Left colon (tissue), 2 donors: ENCODE data around the gene LIME1. TPM values are rescaled to one million over a fixed set of nuclear protein-coding genes. Genes with fewer than 3 reads are reported as not detected.

Experiments
- ATAC-seq: fragments of 200-7000 bp; cut with Tn5 transposase; one replicate; pipeline ENCODE4 v1.9.1; 2020; ENCODE audit warnings: mild to moderate bottlenecking, moderate library complexity
- DNase-seq, 2 donors: peaks; one replicate each; pipeline ENCODE4 v3.0.0-alpha.2; 2020
- intact Hi-C, 2 donors: fragments of 100-400 bp; cut with DNase I in 1 of 2; cut with micrococcal nuclease in 1 of 2; formaldehyde crosslinking; loops; one replicate each; pipeline versions ENCODE4 v1.11.2 to v1.14.0; 2022; cut with DNase I, micrococcal nuclease
- long read RNA-seq: library from polyadenylated mRNA; unstranded; transcript quantifications from one replicate; pipeline ENCODE4 v2.0.0, GENCODE V29; 2021
- total RNA-seq, 2 donors: library from RNA; stranded (reverse); fragmentation: NEBNext Ultra II Directional; extraction: Animal tissue kit (Norgen Biotek cat#: 25700); gene quantifications; one replicate each; pipeline ENCODE4 v1.2.1, GENCODE V29; 2021
- donor health status: DM: no; HTN: no; CAD: no.
- donor health status: DM: yes; HTN: yes; CAD: no.

LIME1 gene, protein sequence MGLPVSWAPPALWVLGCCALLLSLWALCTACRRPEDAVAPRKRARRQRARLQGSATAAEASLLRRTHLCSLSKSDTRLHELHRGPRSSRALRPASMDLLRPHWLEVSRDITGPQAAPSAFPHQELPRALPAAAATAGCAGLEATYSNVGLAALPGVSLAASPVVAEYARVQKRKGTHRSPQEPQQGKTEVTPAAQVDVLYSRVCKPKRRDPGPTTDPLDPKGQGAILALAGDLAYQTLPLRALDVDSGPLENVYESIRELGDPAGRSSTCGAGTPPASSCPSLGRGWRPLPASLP
- 10 to 100 TPM; 11.1 to 13.4 TPM for total RNA-seq
- long read RNA-seq, partial matches to known transcripts: 0 of 4 reads
- long read RNA-seq, other reads (novel, unspliced or antisense): 0 of 4 reads

DNA sequence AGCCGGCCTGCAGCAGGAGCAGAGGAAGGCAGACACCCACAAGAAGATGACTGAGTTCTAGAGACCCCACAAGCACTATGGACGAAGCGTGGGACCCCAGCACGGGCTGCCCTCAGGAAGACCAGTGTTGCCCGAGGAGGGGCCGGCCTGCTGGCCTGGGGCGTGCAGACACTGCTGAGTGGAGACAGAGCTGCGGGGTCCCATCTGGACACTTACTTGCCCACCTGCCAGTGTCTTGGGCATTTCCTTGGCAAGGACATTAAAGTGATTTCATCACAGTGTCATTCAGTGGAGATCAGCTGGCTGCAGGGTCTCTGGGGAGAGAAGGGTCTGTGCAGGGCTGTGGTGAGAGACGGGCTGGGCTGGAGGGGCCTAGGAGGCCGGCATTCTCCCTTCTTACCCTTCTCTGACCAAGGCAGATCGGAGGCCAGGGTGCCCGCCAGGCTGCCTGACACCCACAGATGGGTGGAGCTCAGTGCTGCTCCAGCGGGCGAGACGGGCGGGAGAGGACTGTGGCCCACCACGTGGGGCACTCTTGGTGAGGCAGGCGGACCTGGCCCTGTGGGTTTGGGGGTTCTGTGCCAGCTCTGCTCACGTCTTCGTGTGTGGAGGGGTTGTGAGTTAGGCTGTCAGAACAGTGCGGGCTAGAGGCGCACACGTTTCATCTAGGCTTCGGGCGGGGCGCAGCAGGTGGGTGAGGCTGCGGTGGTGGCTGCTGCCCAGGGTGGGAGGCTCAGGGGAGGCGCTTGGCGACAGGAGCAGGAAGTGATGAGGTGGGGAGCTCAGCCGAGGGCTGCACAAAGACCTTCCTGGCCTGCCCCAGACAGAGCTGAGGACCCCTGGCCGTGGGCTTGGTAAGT, at the start of gene LIME1:
TSS of gene LIME1 (plus strand) at position 806 of the 860 bp plus-strand sequence. CDS start 886 bp downstream, outside the sequence.
- peak; percentile 84 for DNase-seq
- peak; percentile 47 for ATAC-seq

DNA sequence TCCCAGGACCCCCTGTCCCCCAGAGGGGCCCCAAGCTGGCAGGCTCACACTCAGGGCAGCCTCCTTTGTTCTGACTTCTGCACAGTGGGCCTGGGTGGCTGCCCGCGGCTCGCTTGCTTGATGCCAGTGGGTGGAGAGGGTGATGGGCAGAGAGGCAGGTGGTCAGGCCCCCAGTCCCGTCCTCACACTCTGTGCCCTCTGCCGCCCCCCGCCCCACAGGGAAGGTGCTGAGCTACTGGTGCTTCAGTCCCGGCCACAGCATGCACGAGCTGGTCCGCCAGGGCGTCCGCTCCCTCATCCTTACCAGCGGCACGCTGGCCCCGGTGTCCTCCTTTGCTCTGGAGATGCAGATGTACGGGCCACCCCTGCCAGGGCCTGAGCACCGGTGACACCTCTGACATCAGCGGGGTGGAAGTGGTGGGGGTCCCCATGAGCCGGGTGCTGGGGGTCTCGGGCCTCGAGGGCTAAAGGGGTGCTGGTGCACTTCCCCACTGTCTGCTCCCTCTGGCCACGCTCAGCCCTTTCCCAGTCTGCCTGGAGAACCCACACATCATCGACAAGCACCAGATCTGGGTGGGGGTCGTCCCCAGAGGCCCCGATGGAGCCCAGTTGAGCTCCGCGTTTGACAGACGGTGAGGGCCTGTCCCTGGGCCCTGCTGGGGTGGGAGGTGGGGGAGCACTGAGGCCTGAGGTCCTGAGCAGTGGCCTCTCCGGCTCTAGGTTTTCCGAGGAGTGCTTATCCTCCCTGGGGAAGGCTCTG, 48.9 kb upstream of the LIME1 start:
- DNase-seq: no peak
- intact Hi-C loops: no loop called here
- ATAC-seq: no peak

More for the DNA sequence above, at the start of gene LIME1:
- intact Hi-C loops: no loop called here

DNA sequence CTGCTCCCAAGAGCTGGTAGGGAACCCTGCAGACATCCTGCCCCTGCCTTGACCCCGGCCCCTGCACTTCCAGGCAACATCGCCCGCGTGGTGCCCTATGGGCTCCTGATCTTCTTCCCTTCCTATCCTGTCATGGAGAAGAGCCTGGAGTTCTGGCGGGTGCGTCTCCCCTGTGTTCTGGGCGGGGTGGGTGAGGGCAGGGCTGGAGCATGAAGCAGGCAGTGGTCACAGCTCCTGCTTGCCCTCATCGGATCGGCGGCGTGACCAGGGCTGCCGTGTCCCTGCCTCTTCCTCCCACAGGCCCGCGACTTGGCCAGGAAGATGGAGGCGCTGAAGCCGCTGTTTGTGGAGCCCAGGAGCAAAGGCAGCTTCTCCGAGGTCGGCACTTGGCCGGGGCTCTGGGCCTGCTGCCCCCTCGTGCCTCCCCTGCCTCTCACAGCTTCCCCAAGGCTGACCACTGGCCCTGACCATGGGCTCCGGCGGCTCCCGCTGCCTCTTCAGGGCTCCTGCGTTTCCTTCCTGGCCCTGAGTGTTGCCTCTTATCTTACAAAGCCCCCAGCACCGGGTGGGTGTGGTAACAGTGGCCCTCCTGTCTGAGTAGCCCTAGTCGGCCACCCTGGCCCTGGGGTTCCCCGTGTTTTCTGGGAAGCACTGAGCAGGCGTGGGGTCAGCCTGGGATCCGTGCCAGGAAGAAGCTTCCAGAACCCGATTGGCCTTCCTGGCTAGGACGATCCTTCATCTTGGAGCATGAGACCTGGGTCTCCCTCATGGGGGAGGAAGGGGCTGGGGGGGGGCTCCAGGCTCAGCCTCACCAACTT, 48.0 kb upstream of the LIME1 start:
- intact Hi-C loops: no loop called here
- ATAC-seq (no peak), DNase-seq (no peak)

DNA sequence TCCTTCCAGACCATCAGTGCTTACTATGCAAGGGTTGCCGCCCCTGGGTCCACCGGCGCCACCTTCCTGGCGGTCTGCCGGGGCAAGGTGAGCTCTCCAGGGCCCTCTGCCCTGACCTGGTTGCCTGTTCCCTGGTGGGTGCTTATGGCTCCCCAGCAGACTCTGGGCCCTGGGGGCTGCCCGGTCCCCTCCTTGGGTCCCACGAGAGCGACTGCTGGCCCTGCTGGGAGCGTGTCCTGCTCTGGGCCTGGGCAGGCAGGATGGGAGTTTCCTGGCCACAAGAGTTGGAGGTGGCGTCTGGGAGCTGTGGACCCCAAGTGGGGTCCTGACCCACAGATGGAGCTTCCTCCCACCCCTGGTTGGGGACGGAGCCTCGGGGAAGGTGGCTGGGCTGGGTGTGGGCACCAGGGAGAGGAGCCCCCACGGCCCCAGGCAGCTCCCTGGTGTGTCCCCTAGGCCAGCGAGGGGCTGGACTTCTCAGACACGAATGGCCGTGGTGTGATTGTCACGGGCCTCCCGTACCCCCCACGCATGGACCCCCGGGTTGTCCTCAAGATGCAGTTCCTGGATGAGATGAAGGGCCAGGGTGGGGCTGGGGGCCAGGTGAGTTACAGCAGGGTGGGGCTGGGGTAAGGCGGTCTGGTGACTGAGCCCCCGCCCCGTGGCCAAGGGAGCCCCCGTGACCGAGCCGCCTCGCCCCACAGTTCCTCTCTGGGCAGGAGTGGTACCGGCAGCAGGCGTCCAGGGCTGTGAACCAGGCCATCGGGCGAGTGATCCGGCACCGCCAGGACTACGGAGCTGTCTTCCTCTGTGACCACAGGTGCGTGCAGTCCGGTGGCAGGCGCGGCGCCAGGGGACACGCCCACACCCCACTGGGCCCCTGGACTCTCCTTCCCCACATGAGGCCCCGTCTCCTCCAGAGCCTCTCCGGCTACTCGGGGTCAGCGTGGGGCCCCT, 47.1 kb upstream of the LIME1 start:
- DNase-seq: peak in 1 of 2 donors; percentile 40
- intact Hi-C loops: no loop called here
- ATAC-seq: peak; percentile 15

DNA sequence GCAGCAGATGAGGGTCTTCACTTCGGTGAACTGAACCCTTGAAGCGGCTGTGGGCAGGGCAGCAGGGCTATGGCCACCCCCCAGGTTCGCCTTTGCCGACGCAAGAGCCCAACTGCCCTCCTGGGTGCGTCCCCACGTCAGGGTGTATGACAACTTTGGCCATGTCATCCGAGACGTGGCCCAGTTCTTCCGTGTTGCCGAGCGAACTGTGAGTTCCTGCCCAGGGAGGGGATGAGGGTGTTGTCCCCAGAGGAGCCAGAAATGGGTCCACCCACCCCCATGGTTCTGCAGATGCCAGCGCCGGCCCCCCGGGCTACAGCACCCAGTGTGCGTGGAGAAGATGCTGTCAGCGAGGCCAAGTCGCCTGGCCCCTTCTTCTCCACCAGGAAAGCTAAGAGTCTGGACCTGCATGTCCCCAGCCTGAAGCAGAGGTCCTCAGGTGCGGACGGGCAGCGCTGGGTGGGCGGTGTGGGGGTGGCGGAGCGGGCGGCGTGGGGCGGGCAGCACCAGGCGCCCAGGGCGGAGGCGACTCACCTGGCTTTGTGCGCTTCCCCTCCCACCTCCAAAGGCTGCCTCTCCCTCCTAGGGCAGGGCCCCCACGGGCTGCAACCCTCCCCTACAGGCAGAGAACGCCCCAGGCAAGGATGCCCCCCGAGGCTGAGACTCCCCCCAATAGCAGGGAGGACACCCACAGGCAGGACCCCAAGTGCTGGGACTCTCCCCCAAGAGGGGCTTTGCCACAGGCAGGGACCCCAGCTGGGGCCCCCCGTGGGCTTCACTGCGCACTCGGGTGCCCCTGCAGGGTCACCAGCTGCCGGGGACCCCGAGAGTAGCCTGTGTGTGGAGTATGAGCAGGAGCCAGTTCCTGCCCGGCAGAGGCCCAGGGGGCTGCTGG, 46.2 kb upstream of the LIME1 start:
- intact Hi-C loops: no loop called here
- DNase-seq: peak in 1 of 2 donors; percentile 44
- ATAC-seq: peak; percentile 18

DNA sequence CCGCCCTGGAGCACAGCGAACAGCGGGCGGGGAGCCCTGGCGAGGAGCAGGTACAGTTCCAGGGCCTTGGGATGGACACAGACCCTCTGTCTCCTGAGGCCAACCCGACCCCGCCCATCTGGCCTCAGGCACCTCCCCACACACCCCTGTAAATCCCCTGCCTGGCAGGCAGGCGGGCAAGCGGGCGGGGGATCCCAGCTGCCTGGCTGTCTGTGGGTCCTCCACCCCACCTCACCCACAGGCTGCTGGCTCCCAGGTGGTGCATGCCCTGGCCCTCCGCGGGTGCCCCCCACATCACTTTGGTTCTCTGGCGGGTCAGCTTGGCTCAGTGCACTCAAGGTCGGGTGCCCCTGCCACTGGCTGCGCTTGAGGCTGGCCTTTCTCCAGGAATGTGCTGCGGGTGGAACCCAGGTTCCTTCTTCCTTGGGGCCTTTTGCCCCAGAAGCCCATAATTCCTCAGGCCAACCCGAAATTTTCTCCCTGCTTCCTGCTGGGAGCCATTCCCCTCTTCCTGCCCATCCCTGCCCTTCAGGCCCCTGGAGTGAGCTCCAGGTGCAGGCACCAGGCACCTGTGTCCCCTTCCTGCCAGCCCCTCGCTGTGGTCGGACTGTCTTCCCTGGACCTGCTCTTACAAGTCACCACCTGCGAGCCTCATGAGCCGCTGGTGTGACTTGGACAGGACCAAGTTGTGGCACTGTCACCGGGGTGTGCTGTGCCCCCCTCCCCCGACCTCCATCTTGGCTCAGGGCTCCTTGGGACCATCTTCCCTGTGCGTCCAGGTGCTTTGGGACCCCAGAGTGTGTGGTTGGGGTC, 45.4 kb upstream of the LIME1 start:
- intact Hi-C loops: no loop called here
- DNase-seq: peak in 1 of 2 donors; percentile 46
- peak; percentile 14 for ATAC-seq

DNA sequence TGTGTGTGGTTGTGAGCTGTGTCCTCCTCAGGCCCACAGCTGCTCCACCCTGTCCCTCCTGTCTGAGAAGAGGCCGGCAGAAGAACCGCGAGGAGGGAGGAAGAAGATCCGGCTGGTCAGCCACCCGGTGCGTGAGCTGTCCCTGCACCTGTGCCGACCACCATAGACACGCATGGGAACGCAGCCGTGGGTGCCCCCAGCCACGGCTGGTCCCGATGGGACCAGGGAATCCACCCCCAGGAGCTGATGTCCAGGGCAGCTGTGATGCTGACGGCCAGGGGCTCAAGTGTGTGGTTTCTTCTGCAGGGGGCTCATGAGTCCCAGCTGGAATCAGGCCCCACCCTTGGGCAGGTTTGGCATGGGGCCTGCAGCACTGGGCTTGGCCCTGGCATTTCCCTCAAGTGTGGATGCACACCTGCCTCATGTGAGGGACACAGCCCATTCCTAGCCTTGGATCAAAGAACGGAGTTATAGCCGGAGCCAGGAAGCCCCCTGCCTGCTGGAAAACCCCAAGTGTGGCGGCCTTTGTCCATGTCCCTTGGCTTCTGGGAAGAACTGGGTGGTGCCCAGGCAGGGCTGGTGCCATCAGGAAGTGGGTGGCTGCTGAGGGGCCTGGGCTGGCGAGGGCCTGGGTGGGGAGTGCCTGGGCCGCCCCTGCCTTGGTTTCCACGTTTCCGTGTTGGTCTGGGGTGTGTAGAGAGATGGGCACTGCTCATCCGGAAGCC, 44.6 kb upstream of the LIME1 start:
- DNase-seq: peak in 1 of 2 donors; percentile 76
- intact Hi-C loops: no loop called here
- peak; percentile 27 for ATAC-seq

DNA sequence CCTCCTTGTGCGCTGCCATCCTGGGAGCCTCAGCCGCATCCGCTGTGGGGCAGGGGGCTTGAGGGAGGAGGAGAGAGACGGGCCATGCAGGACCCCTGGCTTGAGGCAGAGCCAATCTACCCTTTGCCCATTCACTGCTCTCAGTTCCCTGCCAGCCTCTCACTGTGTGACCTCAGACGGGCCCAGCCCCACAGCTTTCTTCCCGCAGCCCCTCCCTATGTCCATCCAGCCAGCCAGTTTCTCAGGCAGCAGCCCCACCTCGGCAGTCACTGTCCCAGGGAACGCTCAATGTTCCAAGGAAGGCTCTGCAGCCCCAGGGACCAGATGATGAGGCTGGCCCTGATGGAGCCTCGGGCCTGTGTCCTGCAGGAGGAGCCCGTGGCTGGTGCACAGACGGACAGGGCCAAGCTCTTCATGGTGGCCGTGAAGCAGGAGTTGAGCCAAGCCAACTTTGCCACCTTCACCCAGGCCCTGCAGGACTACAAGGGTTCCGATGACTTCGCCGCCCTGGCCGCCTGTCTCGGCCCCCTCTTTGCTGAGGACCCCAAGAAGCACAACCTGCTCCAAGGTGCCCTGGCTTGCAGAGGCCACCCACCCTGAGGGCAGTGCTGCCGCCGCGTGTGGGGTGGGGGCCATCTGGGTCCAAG, 43.9 kb upstream of the LIME1 start:
- intact Hi-C loops: no loop called here
- ATAC-seq: peak; percentile 20
- peak in 1 of 2 donors; percentile 63 for DNase-seq

DNA sequence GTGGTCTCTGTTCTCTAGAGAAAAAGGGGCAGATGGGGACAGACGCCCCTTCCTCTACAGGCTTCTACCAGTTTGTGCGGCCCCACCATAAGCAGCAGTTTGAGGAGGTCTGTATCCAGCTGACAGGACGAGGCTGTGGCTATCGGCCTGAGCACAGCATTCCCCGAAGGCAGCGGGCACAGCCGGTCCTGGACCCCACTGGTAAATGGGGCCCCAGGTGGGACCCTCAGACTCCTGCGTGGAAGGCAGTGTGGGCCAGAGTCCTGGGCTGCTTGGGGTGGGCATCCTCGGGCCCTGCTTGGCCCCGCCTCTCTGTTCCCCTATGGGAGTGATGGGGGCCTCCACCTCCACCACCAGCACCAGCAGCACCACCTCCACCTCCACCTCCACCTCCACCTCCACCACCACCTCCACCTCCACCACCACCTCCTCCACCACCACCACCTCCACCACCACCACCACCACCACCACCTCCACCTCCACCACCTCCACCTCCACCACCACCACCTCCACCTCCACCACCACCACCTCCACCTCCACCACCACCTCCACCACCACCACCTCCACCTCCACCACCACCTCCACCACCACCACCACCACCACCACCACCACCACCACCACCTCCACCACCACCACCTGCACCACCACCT, 43.3 kb upstream of the LIME1 start:
- DNase-seq (no peak), ATAC-seq (no peak)
- intact Hi-C loops: no loop called here

DNA sequence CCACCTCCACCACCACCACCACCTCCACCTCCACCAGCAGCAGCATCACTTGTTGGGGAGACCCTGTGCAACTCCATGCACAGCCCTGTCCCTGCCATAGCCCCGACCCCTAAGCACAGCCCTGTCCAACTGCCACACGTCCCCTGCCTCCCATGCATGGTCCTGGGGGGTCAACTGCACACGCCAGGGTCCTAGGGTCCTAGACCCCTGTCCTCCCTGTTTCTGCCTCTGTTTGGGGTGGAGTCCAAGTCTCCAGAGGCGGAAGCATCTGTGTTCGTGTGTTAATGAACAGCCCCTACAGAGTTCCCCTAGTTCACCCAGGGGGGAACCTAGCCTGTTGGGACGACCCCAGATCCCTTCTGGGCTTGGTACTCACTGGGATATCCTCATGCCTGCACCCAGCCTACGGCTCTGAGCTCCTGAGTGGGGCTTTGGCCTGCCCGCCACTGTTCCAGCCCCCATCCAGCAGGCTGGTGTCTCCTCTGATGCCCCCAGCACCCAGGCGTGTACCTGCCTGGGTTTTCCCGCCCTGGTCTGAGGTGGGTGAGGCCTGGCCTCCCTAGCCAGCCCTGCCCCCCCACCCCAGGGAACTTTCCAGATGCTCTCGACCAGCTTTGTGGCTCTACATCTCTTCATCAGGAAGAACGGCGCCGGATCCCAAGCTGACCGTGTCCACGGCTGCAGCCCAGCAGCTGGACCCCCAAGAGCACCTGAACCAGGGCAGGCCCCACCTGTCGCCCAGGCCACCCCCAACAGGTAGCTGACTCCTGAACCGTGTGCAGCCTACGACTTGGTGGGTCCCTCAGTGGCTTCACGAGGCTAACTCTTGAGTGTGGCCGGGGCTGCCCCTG, 42.5 kb upstream of the LIME1 start:
- ATAC-seq: no peak
- no peak for DNase-seq
- intact Hi-C loops: no loop called here

DNA sequence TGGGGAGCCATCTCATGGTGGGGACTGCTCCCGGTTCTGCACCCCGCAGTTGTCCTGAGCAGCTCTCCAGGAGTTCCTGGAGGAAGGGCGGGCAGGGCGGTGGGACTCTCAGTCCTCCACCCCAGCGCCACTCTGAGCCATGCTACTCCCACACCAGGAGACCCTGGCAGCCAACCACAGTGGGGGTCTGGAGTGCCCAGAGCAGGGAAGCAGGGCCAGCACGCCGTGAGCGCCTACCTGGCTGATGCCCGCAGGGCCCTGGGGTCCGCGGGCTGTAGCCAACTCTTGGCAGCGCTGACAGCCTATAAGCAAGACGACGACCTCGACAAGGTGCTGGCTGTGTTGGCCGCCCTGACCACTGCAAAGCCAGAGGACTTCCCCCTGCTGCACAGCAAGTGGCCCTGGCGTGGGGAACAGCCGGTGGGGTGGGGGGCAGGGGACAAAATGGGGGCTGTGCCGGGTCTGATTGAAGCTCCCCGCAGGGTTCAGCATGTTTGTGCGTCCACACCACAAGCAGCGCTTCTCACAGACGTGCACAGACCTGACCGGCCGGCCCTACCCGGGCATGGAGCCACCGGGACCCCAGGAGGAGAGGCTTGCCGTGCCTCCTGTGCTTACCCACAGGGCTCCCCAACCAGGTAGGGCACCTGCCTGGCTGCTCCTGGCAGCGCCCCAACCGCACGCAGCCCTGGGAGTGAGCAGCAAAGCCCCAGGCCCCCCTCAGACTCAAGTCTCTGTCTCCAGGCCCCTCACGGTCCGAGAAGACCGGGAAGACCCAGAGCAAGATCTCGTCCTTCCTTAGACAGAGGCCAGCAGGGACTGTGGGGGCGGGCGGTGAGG, 41.7 kb upstream of the LIME1 start:
- intact Hi-C loops: no loop called here
- DNase-seq (no peak), ATAC-seq (no peak)
